ENCODE measurements around the gene UTP14C.

The UTP14C gene

GRCh38 chr13:52022356-52022755 lies 2.1 kb upstream of the UTP14C start:
- TF ChIP-seq, protein P1, sequence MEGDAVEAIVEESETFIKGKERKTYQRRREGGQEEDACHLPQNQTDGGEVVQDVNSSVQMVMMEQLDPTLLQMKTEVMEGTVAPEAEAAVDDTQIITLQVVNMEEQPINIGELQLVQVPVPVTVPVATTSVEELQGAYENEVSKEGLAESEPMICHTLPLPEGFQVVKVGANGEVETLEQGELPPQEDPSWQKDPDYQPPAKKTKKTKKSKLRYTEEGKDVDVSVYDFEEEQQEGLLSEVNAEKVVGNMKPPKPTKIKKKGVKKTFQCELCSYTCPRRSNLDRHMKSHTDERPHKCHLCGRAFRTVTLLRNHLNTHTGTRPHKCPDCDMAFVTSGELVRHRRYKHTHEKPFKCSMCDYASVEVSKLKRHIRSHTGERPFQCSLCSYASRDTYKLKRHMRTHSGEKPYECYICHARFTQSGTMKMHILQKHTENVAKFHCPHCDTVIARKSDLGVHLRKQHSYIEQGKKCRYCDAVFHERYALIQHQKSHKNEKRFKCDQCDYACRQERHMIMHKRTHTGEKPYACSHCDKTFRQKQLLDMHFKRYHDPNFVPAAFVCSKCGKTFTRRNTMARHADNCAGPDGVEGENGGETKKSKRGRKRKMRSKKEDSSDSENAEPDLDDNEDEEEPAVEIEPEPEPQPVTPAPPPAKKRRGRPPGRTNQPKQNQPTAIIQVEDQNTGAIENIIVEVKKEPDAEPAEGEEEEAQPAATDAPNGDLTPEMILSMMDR (IDR thresholded peaks at IDR 0.05) = no peak

DNA sequence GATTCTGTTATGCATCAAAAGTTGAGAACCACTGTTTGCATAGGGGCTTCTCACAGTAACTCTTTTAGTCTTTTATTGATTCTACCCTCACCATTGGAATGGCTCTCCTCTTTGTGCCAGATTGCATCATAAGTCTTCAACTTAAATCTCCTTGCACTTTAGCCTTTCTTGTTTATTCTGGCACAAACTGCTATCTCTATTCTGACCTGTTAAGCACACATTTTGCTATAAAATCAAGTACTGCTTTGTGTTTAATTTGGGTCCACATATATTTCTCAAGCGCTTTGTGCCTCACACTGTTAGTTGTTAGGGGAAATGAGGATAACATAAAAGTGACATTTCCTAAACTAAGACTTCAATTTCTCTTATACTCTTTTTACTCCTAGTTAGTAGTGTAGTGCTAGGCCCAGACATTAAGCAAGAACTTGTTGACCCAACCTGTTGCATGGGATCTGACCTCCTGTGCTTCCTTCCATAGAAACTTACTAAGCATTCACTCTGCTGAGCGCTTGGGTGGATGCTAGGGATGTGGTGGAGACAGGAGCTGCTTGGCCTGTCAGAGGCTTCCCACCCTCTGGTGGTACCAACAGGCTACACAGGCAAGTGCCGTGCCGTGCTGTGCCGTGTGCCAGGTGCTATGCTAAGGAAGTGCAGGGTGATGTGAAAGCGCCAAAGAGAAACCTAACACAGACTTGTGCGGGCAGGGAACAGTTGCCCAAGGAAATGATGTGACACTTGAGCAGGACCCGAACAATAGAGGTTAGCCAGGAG lies 1.2 kb downstream of the UTP14C start:
- TF ChIP-seq, protein P1 (IDR thresholded peaks at IDR 0.05) = no peak

- TF ChIP-seq, protein P1 (IDR thresholded peaks at IDR 0.05) = no peak
Measured at GRCh38 chr13:52026246-52026626, 1.7 kb downstream of the UTP14C start.

GRCh38 chr13:52027832-52028231 lies 3.3 kb downstream of the UTP14C start:
- TF ChIP-seq, protein P1 (IDR thresholded peaks at IDR 0.05) = no peak

DNA sequence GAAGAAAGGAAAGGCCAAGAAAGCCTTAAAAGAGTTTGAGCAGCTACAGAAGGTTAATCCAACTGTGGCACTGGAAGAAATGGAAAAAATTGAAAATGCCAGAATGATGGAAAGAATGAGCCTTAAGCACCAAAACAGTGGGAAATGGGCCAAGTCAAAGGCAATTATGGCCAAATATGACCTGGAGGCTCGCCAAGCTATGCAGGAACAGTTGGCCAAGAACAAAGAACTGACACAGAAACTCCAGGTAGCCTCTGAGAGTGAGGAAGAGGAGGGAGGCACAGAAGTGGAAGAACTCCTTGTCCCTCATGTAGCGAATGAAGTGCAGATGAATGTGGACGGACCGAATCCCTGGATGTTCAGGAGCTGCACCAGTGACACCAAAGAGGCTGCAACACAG lies 5.1 kb downstream of the UTP14C start:
- TF ChIP-seq, protein P1 (IDR thresholded peaks at IDR 0.05) = no peak

DNA sequence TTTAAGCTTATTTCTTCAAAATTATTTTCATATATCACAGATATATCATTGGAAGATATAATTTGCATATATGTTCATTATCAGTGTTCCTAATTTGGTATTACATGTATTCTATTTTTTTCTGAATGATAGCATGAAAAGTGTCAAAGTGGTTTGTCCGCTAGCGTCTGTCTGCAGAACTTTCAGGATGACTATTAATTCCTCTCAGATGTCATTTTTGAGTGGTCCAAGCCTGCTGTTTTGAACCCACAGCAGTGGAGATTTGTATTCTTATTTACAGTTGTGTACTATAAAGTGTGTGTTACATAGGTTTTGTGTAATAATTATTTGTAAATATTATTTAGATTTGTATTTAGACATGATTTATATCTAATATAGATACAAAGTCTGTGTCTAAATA lies 8.5 kb downstream of the UTP14C start:
- TF ChIP-seq, protein P1 (IDR thresholded peaks at IDR 0.05) = no peak

DNA sequence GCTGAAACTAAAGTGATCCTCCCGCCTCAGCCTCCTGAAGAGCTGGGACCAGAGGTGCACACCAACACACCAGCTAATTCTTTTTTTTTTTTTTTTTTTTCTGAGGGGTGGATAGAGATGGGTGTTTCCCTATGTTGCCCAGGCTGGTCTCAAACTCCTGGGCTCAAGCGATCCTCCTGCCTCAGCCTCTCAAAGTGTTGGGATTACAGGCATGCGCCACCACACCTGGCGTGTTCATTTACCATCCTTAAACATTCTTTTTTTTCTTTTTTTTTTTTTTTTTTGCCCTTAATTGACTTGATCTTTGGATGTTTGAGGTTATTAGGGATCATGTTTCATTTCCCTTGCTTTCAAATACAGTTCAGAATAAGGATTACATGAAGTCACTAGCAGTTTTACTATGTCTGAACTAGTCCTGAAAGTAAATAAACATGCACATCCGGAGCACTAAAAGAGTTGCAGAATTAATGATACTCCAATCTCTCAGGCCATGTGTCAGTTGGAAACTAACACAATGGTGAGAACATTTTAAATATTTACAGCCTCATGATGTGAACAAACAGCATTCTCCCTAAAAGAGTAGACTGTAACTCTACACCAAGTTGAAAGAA lies 10.2 kb downstream of the UTP14C start:
- TF ChIP-seq, protein P1 (IDR thresholded peaks at IDR 0.05) = no peak

All from LNCAP (cell line).